G401.6 (cell line): ENCODE measurements around the gene PNPT1.
A peak's percentile ranks its signal among the peaks of the same experiment; 100 is the strongest.

Source experiments
- FAIRE-seq: peaks from 2 replicates; lab custom pipeline; 2012; peaks lifted over from hg19 to GRCh38; lab: Jason Lieb, UNC

PNPT1 gene

GRCh38 chr2:55668956-55669355 lies 24.7 kb downstream of the PNPT1 start:
- FAIRE-seq: no peak

- FAIRE-seq: no peak
These were observed 40.4 kb downstream of the PNPT1 start for GRCh38 chr2:55653255-55653654.

GRCh38 chr2:55649211-55649610 lies 44.4 kb downstream of the PNPT1 start:
- no peak for FAIRE-seq

GRCh38 chr2:55636831-55637230 lies 56.8 kb downstream of the PNPT1 start:
- FAIRE-seq: no peak

- no peak for FAIRE-seq
These were observed 64.7 kb downstream of the PNPT1 start for GRCh38 chr2:55628931-55629330.

GRCh38 chr2:55627915-55628314 lies 65.7 kb downstream of the PNPT1 start:
- no peak for FAIRE-seq

- no peak for FAIRE-seq
These were observed 71.8 kb downstream of the PNPT1 start for GRCh38 chr2:55621802-55622201.

GRCh38 chr2:55620123-55620779 lies 73.4 kb downstream of the PNPT1 start:
- FAIRE-seq: no peak

GRCh38 chr2:55618275-55619055 lies 75.2 kb downstream of the PNPT1 start:
- FAIRE-seq: peak; percentile 50

- FAIRE-seq: no peak
These were observed 75.7 kb downstream of the PNPT1 start for GRCh38 chr2:55618025-55618274.

GRCh38 chr2:55617175-55618024 lies 76.2 kb downstream of the PNPT1 start, which contains the start of gene PPP4R3B:
Gene PPP4R3B, minus strand, starts transcription at chr2:55617622. Its CDS starts 337 bp downstream, at chr2:55617285.
- peak; percentile 97 for FAIRE-seq

GRCh38 chr2:55616551-55617174 lies 77.0 kb downstream of the PNPT1 start:
- FAIRE-seq: no peak

- no peak for FAIRE-seq
These were observed 81.6 kb downstream of the PNPT1 start for GRCh38 chr2:55611997-55612396.

- FAIRE-seq: no peak
These were observed 82.5 kb downstream of the PNPT1 start for GRCh38 chr2:55610954-55611743.

- no peak for FAIRE-seq
These were observed 83.6 kb downstream of the PNPT1 start for GRCh38 chr2:55609938-55610578.

GRCh38 chr2:55609193-55609794 lies 84.3 kb downstream of the PNPT1 start:
- FAIRE-seq: no peak

- no peak for FAIRE-seq
These were observed 85.9 kb downstream of the PNPT1 start for GRCh38 chr2:55607717-55608116.

- no peak for FAIRE-seq
These were observed 89.5 kb downstream of the PNPT1 start for GRCh38 chr2:55604027-55604565.

- no peak for FAIRE-seq
These were observed 91.8 kb downstream of the PNPT1 start for GRCh38 chr2:55601849-55602248.

- FAIRE-seq: no peak
These were observed 95.4 kb downstream of the PNPT1 start for GRCh38 chr2:55598056-55598795.
